ENCODE data around the gene STEAP1B.

The STEAP1B gene

GRCh38 chr7:22400150-22400814 lies 99.7 kb downstream of the STEAP1B start:
- no peak for DNase-seq (ENCODE audit: low read depth)
- H3K4me3 ChIP-seq (ENCODE audit: low read depth, low read length): no peak overlapping the region
- no peak for TF ChIP-seq POLR2A (IDR thresholded peaks at IDR 0.05; ENCODE audit: extremely low read depth, insufficient read length)

GRCh38 chr7:22399546-22399945 lies 100.4 kb downstream of the STEAP1B start:
- DNase-seq (ENCODE audit: low read depth): no peak
- H3K4me3 ChIP-seq (ENCODE audit: low read depth, low read length): no peak overlapping the region
- TF ChIP-seq MYC (IDR thresholded peaks at IDR 0.05; ENCODE audit: low read depth, low read length): no peak
- no peak for TF ChIP-seq POLR2A (IDR thresholded peaks at IDR 0.05; ENCODE audit: extremely low read depth, insufficient read length)
- TF ChIP-seq CTCF (IDR thresholded peaks at IDR 0.05; ENCODE audit: low read depth, low read length): no peak
- no peak for TF ChIP-seq MAX (IDR thresholded peaks at IDR 0.05; ENCODE audit: low read depth, low read length)

- DNase-seq (ENCODE audit: low read depth): no peak
- no peak for TF ChIP-seq MYC (IDR thresholded peaks at IDR 0.05; ENCODE audit: low read depth, low read length)
- no peak for TF ChIP-seq MAX (IDR thresholded peaks at IDR 0.05; ENCODE audit: low read depth, low read length)
- no peak for TF ChIP-seq CTCF (IDR thresholded peaks at IDR 0.05; ENCODE audit: low read depth, low read length)
- H3K4me3 ChIP-seq (ENCODE audit: low read depth, low read length): no peak overlapping the region
Measured at GRCh38 chr7:22399091-22399490, 100.9 kb downstream of the STEAP1B start.

- TF ChIP-seq MAX (IDR thresholded peaks at IDR 0.05; ENCODE audit: low read depth, low read length) (no peak), MYC (IDR thresholded peaks at IDR 0.05; ENCODE audit: low read depth, low read length) (no peak), POLR2A (IDR thresholded peaks at IDR 0.05; ENCODE audit: extremely low read depth, insufficient read length) (no peak), CTCF (IDR thresholded peaks at IDR 0.05; ENCODE audit: low read depth, low read length) (no peak)
- H3K4me3 ChIP-seq (ENCODE audit: low read depth, low read length): no peak overlapping the region
- DNase-seq (ENCODE audit: low read depth): no peak
Measured at GRCh38 chr7:22397981-22398380, 102.0 kb downstream of the STEAP1B start.

- no peak for TF ChIP-seq POLR2A (IDR thresholded peaks at IDR 0.05; ENCODE audit: extremely low read depth, insufficient read length)
- TF ChIP-seq MYC (IDR thresholded peaks at IDR 0.05; ENCODE audit: low read depth, low read length): no peak
- TF ChIP-seq MAX (IDR thresholded peaks at IDR 0.05; ENCODE audit: low read depth, low read length): no peak
- no peak for TF ChIP-seq CTCF (IDR thresholded peaks at IDR 0.05; ENCODE audit: low read depth, low read length)
- DNase-seq (ENCODE audit: low read depth): no peak
- no peak overlapping the region for H3K4me3 ChIP-seq (ENCODE audit: low read depth, low read length)
Measured at GRCh38 chr7:22395222-22395621, 104.8 kb downstream of the STEAP1B start.

GRCh38 chr7:22394739-22395138 lies 105.2 kb downstream of the STEAP1B start:
- DNase-seq (ENCODE audit: low read depth): no peak
- TF ChIP-seq MYC (IDR thresholded peaks at IDR 0.05; ENCODE audit: low read depth, low read length) (no peak), MAX (IDR thresholded peaks at IDR 0.05; ENCODE audit: low read depth, low read length) (no peak), CTCF (IDR thresholded peaks at IDR 0.05; ENCODE audit: low read depth, low read length) (no peak), POLR2A (IDR thresholded peaks at IDR 0.05; ENCODE audit: extremely low read depth, insufficient read length) (no peak)
- H3K4me3 ChIP-seq (ENCODE audit: low read depth, low read length): no peak overlapping the region
